HEK293 (cell line): ENCODE measurements around the gene MISFA.

Source experiments
- KLF16 ChIP-seq: fragments of 450-650 bp; formaldehyde crosslinking; IDR thresholded peaks from 2 replicates; pipeline ENCODE4 v1.5.1; 2017; ENCODE audit warnings: missing biosample characterization, missing genetic modification characterization
- RBAK ChIP-seq: fragments of 450-650 bp; formaldehyde crosslinking; IDR thresholded peaks from 2 replicates; pipeline ENCODE4 v1.5.1; 2016; ENCODE audit warnings: missing biosample characterization, missing genetic modification characterization
- YY1 ChIP-seq: fragments of 450-650 bp; formaldehyde crosslinking; IDR thresholded peaks from 2 replicates; pipeline ENCODE4 v1.5.1; 2018; ENCODE audit warnings: missing biosample characterization, missing genetic modification characterization
- ZNF23 ChIP-seq: fragments of 450-650 bp; formaldehyde crosslinking; IDR thresholded peaks from 2 replicates; pipeline ENCODE4 v1.5.1; 2016; ENCODE audit warnings: missing biosample characterization, missing genetic modification characterization, borderline replicate concordance
- ZNF423 ChIP-seq: fragments of 450-650 bp; formaldehyde crosslinking; IDR thresholded peaks from 2 replicates; pipeline ENCODE4 v1.5.1; 2016; ENCODE audit warnings: missing biosample characterization, missing genetic modification characterization
- ZNF510 ChIP-seq: fragments of 450-650 bp; formaldehyde crosslinking; IDR thresholded peaks from 2 replicates; pipeline ENCODE4 v1.5.1; 2018; ENCODE audit warnings: mild to moderate bottlenecking, missing genetic modification characterization, missing biosample characterization; ENCODE audit not compliant: insufficient replicate concordance
- ZNF654 ChIP-seq: fragments of 450-650 bp; formaldehyde crosslinking; IDR thresholded peaks from 2 replicates; pipeline ENCODE4 v1.5.1; 2016; ENCODE audit warnings: low read depth, missing biosample characterization, missing genetic modification characterization
- TF ChIP-seq, protein P1 (sequence below): fragments of 450-650 bp; formaldehyde crosslinking; IDR thresholded peaks from 2 replicates; pipeline ENCODE4 v1.5.1; 2016; ENCODE audit warnings: missing biosample characterization, missing genetic modification characterization
- TF ChIP-seq, protein P2 (sequence below): fragments of 450-650 bp; formaldehyde crosslinking; IDR thresholded peaks from 2 replicates; pipeline ENCODE4 v1.5.1; 2016; ENCODE audit warnings: missing biosample characterization, missing genetic modification characterization
- TF ChIP-seq, protein P3 (sequence below): fragments of 450-650 bp; formaldehyde crosslinking; IDR thresholded peaks from 2 replicates; pipeline ENCODE4 v1.5.1; 2016; ENCODE audit warnings: missing biosample characterization, missing genetic modification characterization
- TF ChIP-seq, protein P4 (sequence below): fragments of 450-650 bp; formaldehyde crosslinking; IDR thresholded peaks from 2 replicates; pipeline ENCODE4 v1.5.1; 2016; ENCODE audit warnings: missing biosample characterization, missing genetic modification characterization

DNA sequence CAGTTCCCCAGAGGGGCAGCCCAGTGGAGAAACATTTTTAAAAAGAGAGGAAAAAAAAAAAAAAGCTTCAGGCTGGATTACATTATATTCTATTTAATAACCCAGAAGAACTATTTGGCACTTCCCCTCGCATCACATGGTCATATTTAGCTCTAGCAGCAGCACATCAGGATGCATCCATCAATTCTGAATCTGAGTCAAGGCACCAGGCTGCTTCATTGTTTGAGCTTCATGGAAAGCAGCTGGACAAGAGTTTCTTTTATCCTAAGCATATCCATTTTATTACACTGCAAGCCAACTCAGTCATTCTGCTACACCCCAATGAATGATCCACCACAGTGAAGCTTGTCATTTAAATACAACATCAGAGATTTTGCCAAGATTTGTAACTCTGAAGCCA, 24.6 kb downstream of the MISFA start:
- TF ChIP-seq, protein P1, sequence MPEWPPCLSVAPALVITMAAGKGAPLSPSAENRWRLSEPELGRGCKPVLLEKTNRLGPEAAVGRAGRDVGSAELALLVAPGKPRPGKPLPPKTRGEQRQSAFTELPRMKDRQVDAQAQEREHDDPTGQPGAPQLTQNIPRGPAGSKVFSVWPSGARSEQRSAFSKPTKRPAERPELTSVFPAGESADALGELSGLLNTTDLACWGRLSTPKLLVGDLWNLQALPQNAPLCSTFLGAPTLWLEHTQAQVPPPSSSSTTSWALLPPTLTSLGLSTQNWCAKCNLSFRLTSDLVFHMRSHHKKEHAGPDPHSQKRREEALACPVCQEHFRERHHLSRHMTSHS = no peak
- TF ChIP-seq, protein P2, sequence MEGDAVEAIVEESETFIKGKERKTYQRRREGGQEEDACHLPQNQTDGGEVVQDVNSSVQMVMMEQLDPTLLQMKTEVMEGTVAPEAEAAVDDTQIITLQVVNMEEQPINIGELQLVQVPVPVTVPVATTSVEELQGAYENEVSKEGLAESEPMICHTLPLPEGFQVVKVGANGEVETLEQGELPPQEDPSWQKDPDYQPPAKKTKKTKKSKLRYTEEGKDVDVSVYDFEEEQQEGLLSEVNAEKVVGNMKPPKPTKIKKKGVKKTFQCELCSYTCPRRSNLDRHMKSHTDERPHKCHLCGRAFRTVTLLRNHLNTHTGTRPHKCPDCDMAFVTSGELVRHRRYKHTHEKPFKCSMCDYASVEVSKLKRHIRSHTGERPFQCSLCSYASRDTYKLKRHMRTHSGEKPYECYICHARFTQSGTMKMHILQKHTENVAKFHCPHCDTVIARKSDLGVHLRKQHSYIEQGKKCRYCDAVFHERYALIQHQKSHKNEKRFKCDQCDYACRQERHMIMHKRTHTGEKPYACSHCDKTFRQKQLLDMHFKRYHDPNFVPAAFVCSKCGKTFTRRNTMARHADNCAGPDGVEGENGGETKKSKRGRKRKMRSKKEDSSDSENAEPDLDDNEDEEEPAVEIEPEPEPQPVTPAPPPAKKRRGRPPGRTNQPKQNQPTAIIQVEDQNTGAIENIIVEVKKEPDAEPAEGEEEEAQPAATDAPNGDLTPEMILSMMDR = no peak
- TF ChIP-seq, protein P3, sequence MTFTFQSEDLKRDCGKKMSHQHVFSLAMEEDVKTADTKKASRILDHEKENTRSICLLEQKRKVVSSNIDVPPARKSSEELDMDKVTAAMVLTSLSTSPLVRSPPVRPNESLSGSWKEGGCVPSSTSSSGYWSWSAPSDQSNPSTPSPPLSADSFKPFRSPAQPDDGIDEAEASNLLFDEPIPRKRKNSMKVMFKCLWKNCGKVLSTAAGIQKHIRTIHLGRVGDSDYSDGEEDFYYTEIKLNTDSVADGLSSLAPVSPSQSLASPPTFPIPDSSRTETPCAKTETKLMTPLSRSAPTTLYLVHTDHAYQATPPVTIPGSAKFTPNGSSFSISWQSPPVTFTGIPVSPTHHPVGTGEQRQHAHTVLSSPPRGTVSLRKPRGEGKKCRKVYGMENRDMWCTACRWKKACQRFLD = no peak
- TF ChIP-seq RBAK (tag by site-specific recombination) (no peak), ZNF510 (tag by site-specific recombination) (no peak), YY1 (no peak), ZNF423 (tag by site-specific recombination) (no peak), KLF16 (tag by site-specific recombination) (no peak), ZNF23 (no peak), ZNF654 (no peak)
- TF ChIP-seq, protein P4, sequence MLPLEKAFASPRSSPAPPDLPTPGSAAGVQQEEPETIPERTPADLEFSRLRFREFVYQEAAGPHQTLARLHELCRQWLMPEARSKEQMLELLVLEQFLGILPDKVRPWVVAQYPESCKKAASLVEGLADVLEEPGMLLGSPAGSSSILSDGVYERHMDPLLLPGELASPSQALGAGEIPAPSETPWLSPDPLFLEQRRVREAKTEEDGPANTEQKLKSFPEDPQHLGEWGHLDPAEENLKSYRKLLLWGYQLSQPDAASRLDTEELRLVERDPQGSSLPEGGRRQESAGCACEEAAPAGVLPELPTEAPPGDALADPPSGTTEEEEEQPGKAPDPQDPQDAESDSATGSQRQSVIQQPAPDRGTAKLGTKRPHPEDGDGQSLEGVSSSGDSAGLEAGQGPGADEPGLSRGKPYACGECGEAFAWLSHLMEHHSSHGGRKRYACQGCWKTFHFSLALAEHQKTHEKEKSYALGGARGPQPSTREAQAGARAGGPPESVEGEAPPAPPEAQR (tag by site-specific recombination) = no peak
